ENCODE measurements around the gene CXXC5. TPM values are rescaled to one million over a fixed set of nuclear protein-coding genes. Genes with fewer than 3 reads are reported as not detected.
A peak's percentile ranks its signal among the peaks of the same experiment; 100 is the strongest.

The CXXC5 gene
- total and polyA plus RNA-seq, 8 donors, result 18.3 to 101 (median 26.5) TPM

DNA sequence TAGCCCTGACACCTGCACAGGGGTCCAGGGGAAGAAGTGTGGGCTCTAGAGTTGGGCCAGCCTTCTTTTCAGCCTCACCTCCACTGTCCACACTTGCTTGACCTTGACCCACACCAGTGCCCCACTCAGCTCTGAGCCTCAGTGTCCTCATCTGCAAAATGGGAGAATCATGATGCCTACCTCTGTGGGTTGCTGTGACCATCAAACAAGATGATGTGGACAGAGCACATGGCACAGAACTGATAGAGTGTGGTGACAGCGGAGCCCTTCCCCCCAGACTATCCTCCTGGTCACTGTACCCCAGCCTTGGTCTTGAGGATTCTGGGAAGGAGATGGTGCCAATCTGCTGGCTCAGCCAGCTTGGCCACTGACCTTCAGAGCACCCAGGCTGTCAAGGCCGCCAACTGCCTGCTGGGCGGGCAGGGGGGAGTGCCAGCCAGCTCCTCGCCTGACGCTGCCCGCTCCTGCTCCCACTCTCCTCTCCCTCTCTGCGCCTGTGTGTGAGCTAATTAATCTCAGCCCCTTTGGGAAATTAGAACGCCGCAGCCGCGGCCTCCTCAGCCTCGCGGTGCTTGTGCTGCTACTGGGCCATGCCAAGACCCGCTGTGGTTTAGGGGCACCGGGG, 16.7 kb downstream of the CXXC5 start:
- Histone ChIP-seq H3K27me3 (no peaks in the 10 kb centered on the region), H3K27ac (peak overlapping the region in 4 of 5 donors; percentile 88 to 95 (median 92)), H3K4me3 (no peak overlapping the region), H3K9me3 (no peaks in the 10 kb centered on the region), H3K36me3 (peaks cover 0 to 3% (median 0%) of the 10 kb centered on the region in 4 donors), H3K4me1 (peaks cover 87 to 100% (median 98%) of the 10 kb centered on the region in 4 donors)
- DNase-seq, result peak in 1 of 2 donors; percentile 71
- intact Hi-C loops (cut with DNase I; ENCODE audit: low total_unique reads), result no loop called here
- 67 to 76% (median 74%) methylated on average over 13 to 15 of the region's 15 CpGs for WGBS, 5 donors
- TF ChIP-seq EP300 (IDR thresholded peaks at IDR 0.05) (no peak), POLR2A (IDR thresholded peaks at IDR 0.05) (no peak), POLR2AphosphoS5 (IDR thresholded peaks at IDR 0.05) (no peak)
- TF ChIP-seq, protein P1, sequence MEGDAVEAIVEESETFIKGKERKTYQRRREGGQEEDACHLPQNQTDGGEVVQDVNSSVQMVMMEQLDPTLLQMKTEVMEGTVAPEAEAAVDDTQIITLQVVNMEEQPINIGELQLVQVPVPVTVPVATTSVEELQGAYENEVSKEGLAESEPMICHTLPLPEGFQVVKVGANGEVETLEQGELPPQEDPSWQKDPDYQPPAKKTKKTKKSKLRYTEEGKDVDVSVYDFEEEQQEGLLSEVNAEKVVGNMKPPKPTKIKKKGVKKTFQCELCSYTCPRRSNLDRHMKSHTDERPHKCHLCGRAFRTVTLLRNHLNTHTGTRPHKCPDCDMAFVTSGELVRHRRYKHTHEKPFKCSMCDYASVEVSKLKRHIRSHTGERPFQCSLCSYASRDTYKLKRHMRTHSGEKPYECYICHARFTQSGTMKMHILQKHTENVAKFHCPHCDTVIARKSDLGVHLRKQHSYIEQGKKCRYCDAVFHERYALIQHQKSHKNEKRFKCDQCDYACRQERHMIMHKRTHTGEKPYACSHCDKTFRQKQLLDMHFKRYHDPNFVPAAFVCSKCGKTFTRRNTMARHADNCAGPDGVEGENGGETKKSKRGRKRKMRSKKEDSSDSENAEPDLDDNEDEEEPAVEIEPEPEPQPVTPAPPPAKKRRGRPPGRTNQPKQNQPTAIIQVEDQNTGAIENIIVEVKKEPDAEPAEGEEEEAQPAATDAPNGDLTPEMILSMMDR (IDR thresholded peaks at IDR 0.05), result no peak

DNA sequence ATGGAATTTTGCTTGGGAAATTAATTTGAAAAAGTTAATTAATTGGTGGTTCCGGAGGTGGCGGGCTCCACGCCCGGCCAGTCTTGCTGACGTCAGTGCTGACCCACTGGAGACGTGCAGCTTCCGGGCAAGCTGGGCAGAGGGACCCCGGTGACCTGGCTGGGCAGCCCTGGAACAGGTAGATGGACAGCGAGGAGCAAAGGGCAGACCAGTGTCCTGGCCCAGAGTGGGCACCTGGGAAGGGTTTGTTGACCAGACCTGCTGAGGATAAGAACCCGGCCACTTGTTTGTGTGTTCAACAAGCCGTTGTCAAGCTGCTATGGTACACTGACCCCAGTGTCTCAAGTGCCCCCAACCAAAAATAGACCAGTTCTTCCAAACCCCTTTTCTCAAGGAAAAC, 17.5 kb downstream of the CXXC5 start:
- Histone ChIP-seq H3K4me1 (peaks cover 87 to 100% (median 98%) of the 10 kb centered on the region in 4 donors), H3K4me3 (no peak overlapping the region), H3K9me3 (no peaks in the 10 kb centered on the region), H3K27ac (peak overlapping the region in 4 of 5 donors; percentile 88 to 95 (median 92)), H3K27me3 (no peaks in the 10 kb centered on the region), H3K36me3 (peaks cover 0 to 3% (median 0%) of the 10 kb centered on the region in 4 donors)
- DNase-seq, result no peak
- 75 to 83% (median 80%) methylated on average over 8 to 11 of the region's 11 CpGs for WGBS, 5 donors
- intact Hi-C loops (cut with DNase I; ENCODE audit: low total_unique reads), result no loop called here
- no peak for TF ChIP-seq POLR2AphosphoS5 (IDR thresholded peaks at IDR 0.05)
- TF ChIP-seq POLR2A (IDR thresholded peaks at IDR 0.05), result no peak
- TF ChIP-seq, protein P1 (IDR thresholded peaks at IDR 0.05), result no peak
- no peak for TF ChIP-seq EP300 (IDR thresholded peaks at IDR 0.05)

DNA sequence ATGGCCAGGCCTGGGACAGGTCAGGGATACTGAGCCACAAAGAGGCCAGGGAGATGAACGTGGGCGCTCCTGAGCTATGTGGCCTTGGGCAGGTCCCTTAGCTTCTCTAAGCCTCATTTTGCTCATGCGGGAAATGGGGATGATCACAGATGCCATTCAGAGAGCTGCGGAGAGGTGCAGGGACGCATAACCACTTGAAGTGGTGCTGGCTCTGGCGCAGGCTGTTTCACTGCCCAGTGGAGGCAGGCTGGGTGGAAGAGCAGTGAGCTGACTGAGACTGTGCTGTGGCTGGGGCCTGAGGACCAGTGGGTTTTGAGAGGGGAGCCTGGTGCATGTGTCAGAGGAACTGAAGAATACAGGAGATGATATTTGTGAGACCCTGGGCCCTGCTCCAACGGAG, 18.4 kb downstream of the CXXC5 start:
- intact Hi-C loops (cut with DNase I; ENCODE audit: low total_unique reads), result no loop called here
- no peak for DNase-seq
- H3K27ac ChIP-seq, result peak overlapping the region in 4 of 5 donors; percentile 88 to 95 (median 92)

DNA sequence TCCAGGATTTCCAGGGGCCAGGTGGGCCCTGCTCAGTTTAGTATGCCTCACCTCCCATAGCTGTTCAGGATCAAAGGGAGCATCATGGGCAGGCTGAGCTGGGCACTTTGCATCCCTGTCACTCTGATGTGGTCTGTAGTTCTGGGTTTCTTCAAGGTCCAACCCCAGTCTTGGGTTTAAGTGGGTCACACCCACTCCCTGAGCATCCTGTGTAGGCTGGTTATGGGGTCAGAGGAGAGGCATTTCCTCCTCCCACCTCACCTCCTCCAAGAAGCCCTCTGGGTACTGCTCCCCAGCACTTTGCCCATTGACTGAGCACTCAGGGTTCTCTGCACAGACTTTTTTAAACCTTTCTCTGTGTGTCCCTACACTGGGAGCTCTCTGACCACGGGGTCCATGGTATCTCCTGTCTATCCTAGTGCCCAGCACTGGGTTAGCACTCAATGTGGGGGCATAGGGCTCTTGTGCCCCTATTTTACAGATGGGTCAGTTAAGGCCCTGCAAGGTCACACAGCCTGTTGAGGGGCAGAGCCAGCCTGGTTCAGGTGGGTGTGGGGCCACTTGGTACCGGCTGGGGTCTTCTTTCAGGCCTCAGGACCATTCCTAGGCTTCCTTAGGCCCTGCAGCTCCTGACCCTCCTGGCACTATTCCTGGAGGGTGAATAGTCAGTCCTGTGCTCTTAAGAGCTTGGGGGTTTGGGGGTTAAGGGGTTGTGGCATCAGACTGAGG, 19.0 kb downstream of the CXXC5 start:
- intact Hi-C loops (cut with DNase I; ENCODE audit: low total_unique reads), result no loop called here
- Histone ChIP-seq H3K27me3 (no peaks in the 10 kb centered on the region), H3K27ac (peak overlapping the region in 4 of 5 donors; percentile 88 to 95 (median 92)), H3K9me3 (no peaks in the 10 kb centered on the region), H3K4me3 (peak overlapping the region in 1 of 4 donors; percentile 51), H3K36me3 (peaks cover 0 to 3% (median 0%) of the 10 kb centered on the region in 4 donors), H3K4me1 (peaks cover 89 to 100% (median 98%) of the 10 kb centered on the region in 4 donors)
- DNase-seq, result no peak
- TF ChIP-seq POLR2A (IDR thresholded peaks at IDR 0.05), result no peak
- 50 to 86% (median 75%) methylated on average over 1 to 2 of the region's 2 CpGs for WGBS, 5 donors

More for the DNA sequence above, 18.4 kb downstream of the CXXC5 start:
- TF ChIP-seq POLR2A (IDR thresholded peaks at IDR 0.05), result no peak
- TF ChIP-seq, protein P1 (IDR thresholded peaks at IDR 0.05), result no peak
- Histone ChIP-seq H3K4me1 (peaks cover 87 to 100% (median 98%) of the 10 kb centered on the region in 4 donors), H3K36me3 (peaks cover 0 to 3% (median 0%) of the 10 kb centered on the region in 4 donors), H3K9me3 (no peaks in the 10 kb centered on the region), H3K27me3 (no peaks in the 10 kb centered on the region), H3K4me3 (no peak overlapping the region)
- 81 to 89% (median 86%) methylated on average over 5 to 7 of the region's 7 CpGs for WGBS, 5 donors
